A673 (cell line): ENCODE data around the gene STIP1.

Experiments used
- EZH2 ChIP-seq: fragments of 200-600 bp; sonication (generic); IDR thresholded peaks from 2 replicates; pipeline ENCODE4 v1.6.1; 2017; ENCODE audit warnings: borderline replicate concordance, low read depth, mild to moderate bottlenecking, mixed read lengths, antibody characterized with exemption, low read length; ENCODE audit not compliant: poor library complexity, severe bottlenecking
- TF ChIP-seq, protein P1 (sequence below): fragments of 300-800, 200-600 bp; sonication (generic); conservative IDR thresholded peaks from 2 replicates; pipeline ENCODE4 v1.5.1; 2017; ENCODE audit warnings: low read depth, mild to moderate bottlenecking, antibody characterized with exemption, low read length, moderate library complexity, mixed read lengths

DNA sequence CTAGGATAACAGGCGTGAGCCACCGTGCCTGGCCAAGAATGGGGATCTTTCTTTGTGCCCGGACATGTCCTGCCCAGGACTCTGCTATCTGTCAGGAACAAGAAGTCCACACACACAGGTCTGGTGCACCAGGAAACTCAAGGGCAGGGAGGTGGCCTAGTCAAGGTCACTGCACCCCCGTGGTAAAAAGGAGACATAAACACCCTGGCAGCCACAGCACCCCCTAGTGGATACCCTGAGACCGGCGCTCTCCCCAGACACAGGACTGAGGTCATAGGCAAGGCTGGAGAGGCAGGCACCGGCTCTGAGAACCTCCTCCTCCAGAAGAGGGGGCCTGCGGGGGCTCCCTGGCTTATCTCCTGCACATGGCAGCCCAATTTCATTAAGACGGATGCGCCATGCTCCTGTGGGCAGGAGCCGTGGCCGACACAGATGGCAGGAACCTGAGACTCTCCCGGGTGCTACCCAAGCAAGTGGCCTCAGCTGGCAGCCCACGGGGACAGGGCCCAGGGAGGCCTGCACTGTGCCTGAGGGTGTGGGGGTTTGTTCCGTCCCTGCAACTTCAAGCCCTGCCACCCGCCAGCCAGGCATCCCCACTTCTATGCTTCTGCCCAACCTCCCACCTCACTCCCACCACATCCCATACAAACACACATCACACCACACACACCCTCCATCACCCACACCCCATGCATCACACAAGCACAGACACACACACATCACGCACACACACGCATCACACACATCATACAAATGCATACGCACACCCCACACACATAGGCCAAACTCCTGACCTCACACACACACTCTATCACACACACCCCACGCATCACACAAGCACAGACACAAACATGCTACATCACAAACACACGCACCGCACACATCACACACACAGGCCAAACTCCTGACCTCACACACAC lies 39.7 kb upstream of the STIP1 start:
- TF ChIP-seq, protein P1, sequence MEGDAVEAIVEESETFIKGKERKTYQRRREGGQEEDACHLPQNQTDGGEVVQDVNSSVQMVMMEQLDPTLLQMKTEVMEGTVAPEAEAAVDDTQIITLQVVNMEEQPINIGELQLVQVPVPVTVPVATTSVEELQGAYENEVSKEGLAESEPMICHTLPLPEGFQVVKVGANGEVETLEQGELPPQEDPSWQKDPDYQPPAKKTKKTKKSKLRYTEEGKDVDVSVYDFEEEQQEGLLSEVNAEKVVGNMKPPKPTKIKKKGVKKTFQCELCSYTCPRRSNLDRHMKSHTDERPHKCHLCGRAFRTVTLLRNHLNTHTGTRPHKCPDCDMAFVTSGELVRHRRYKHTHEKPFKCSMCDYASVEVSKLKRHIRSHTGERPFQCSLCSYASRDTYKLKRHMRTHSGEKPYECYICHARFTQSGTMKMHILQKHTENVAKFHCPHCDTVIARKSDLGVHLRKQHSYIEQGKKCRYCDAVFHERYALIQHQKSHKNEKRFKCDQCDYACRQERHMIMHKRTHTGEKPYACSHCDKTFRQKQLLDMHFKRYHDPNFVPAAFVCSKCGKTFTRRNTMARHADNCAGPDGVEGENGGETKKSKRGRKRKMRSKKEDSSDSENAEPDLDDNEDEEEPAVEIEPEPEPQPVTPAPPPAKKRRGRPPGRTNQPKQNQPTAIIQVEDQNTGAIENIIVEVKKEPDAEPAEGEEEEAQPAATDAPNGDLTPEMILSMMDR: peak; percentile 92
- TF ChIP-seq EZH2: no peak
